Stimulated activated CD4-positive, alpha-beta T cell treated with anti-CD3 and anti-CD28 coated beads, Interleukin-1b, Interleukin-23, amount 100 ng/mL, for 1 hour (primary cell): ENCODE data around the gene GFOD2.
"Not testable (repeated sequence)": the region's sequence is repeated elsewhere in the genome, so short reads cannot be mapped to it uniquely, and the experiment has no call there.

Source experiments
- DNase-seq, 2 donors: peaks; one replicate each; pipeline ENCODE4 v3.0.0-alpha.2; 2020; ENCODE audit warnings: low read depth in 2 of 2

Gene GFOD2, protein sequence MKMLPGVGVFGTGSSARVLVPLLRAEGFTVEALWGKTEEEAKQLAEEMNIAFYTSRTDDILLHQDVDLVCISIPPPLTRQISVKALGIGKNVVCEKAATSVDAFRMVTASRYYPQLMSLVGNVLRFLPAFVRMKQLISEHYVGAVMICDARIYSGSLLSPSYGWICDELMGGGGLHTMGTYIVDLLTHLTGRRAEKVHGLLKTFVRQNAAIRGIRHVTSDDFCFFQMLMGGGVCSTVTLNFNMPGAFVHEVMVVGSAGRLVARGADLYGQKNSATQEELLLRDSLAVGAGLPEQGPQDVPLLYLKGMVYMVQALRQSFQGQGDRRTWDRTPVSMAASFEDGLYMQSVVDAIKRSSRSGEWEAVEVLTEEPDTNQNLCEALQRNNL

DNA sequence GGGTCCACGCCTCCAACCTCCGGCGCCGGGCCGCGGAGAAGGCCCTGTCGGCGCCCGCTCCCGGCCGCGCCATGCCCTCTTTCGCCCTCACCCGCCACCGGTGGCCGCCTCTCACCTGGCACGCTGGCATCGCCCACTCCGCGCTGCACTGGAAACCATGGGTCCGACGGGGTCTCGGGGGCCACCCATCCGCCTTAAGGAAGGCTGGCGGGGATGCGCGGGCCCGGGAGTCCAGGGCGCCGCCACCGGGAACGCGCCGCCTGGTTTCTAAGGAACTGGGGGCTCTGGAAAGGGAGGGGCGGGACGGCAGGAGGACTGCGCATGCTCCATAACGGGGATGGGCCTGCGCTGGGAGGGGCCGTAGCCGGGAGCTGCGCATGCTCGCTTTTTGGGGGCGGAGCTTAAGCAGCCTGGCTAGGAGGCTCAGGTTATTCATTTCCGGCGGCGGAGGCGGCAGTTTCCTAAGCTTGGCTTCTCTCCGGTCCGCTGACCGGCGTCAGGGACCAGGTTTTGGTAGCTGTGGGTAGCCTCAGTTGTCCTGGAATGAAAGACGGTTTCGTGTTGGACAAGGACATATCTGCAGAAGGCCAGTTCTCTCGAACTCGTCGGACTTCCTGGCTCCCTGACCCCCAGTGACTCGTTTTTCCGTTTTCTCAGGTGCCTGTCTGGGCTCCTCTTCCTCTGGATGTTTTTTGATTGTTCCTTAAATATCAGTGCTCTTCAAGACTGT is at the start of gene GFOD2:
TSS of gene GFOD2 (minus strand) at position 269 of the 730 bp plus-strand sequence. CDS start 33,601 bp downstream, outside the sequence.
- peak; percentile 96 to 99 for DNase-seq

DNA sequence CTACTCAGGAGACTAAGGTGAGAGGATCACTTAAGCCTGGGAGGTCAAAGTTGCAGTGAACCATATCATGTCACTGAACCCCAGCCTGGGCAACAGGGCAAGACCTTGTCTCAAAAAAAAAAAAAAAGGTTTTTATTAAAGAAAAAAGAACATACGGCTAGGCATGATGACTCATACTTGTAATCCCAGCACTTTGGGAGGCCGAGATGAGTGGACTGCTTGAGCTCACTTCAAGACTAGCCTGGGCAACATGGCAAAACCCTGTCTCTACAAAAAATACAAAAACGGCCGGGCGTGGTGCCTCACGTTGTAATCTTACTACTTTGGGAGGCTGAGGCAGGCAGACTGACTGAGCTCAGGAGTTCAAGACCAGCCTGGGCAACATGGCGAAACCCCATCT is 48.8 kb upstream of the GFOD2 start:
- DNase-seq, result no peak

DNA sequence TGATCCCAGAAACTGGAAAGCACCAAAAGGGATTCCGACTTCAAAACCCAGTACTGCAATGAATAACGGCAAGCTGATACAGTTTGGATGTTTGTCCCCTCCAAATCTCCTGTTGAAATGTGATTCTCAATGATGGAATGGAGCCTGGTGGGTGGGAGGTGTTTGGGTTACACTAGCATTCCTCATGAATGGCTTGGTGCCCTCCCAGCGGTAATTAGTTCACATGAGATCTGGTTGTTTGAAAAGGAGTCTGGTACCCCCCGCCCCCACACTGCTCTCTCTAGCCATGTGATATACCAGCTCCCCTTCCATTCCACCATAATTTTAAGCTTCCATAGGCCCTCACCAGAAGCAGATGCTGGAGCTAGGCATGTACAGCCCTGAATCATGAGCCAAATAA is 47.2 kb upstream of the GFOD2 start:
- no peak for DNase-seq

DNA sequence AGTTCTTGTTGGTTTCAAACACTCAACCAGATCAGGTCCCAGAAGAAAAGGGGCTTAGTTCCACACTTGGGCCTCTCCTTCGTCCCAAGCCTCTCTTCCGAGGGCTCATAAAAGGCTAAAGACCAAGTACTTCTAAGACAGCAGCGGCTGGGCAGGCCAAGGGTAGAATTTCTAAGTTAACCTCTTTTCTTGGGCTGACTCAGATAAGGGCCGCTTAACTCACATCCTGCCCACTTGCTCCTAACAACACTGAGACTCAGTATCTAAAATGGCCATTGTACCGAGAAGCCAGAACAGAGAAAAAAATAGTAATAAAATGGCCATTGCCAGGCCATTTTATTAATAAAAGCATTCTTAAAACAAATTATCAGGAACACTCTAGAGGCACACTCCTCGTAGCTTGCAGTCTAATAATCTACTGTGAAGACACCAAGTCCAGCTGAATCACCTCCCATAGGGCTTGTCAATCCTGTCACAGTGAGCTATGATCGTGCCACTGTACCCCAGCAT is 45.1 kb upstream of the GFOD2 start:
- DNase-seq, result no peak

DNA sequence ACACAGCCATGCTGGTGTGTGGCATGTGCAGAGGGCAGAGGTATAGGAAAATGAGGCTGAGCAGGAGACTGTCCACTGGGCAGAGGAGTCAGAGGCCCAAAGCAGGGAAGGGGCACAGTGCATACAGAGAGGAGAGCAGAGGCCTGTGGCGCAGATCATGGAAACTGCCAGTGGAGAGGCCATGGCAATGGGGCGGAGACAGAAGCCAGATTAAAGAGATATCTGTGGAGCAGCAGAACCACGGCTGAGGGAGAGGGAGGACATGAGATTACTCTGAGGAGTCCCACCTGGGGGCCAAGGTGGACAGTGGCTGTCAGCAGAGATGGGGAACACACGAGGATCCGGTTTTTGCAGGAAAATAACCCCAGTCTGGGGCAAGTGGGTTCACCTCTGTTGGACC is 44.0 kb upstream of the GFOD2 start:
- DNase-seq, result no peak

DNA sequence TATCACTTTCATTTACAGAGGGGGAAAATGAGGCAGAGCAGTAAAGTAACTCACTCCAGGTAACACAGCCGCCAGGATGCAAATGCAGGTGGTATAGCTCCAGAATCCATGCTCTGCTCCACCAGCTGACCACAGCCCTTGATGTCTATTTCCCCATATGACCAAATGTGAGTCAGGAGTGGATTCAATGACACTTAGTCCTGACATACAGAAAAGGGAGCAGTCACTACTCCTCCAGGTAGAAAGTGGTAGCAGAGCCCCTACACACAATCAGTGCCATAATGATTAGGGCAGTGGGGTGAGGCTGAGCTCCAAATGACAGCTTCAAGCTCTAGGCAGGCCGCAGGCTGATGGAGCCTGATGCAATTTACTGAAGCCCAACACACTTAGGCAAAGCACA is 43.3 kb upstream of the GFOD2 start:
- DNase-seq, result no peak

DNA sequence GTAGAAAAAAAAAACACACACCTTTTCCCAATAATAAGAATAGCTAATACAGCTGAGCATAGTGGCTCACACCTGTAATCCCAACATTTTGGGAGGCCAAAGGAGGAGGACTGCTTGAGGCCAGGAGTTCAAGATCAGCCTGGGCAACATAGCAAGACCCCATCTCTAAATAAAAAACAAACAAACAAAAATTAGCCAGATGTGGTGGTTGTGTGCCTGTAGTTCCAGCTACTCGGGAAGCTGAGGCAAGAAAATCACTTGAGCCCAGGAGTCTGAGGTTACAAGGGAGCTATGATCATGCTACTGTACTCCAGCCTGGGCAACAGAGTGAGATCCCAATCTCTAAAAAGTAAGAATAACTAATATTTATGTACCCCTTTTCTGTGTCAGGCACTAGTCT is 42.8 kb upstream of the GFOD2 start:
- DNase-seq, result no peak

DNA sequence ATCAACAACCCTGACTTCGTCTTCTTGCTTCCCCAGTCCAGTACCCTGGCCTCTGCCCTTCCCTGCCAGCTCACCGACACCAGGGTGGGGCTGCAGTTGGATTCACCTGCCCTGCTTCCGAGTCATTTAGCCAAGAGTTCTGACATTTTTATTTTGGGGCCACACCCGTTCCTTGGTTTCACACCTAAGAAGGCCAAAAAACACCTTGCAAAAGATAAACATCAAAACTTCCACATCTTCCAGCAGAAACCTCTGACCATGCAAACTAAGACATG is 41.8 kb upstream of the GFOD2 start:
- DNase-seq, result no peak

DNA sequence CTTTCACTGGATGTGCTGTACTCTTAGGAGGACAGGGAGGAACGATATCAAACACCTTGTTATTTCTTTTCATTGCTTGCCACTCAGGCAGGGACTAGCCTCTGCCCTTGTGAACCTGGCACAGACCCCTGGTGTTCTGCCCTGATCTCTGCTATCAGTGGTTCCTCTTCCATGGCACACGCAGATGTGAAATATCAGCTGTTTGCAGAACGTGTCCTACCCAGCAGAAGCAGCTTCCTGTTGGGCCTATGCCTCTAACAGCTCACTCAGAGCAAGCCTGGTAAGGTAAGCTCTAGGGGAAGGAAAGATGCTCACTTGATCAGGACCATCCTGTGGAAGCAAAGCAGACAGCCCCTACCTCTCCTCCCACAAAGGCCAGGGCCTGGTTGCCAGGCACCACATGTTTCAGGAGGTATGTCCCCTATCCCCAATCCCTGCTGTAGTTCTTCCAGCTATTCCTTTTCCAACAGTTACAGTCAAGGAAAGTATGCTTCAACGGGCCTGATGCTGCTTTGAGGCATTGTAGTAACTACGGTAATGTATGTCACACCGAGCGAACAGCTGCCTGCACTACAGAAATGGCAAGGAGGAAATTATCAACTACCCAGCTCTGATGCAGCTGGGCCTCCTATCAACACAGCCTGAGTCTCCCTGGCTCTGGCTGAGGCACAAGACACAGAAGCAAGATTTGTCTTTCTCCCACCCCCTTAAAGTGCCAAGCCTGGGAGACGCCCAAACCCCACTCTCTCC is 41.3 kb upstream of the GFOD2 start:
- no peak for DNase-seq

DNA sequence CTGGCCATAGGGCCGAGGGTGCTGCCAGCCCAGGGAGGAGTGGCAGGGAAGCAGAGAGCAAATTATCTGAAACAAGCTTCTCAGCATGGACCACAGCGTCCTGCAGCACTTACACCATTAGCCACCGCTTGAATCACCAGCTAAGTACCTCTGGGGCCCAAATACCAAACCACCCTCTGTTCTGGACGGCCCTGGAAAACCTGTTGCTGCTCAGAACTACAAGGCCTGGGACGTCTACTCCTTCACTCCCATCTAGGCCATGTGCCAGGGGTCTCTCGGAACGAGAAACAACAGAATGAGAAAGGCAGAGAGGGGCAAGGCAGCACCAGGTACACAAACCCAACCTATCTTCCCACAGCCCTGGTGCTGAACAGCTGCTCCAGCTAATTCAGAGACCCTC is 39.9 kb upstream of the GFOD2 start:
- no peak for DNase-seq

DNA sequence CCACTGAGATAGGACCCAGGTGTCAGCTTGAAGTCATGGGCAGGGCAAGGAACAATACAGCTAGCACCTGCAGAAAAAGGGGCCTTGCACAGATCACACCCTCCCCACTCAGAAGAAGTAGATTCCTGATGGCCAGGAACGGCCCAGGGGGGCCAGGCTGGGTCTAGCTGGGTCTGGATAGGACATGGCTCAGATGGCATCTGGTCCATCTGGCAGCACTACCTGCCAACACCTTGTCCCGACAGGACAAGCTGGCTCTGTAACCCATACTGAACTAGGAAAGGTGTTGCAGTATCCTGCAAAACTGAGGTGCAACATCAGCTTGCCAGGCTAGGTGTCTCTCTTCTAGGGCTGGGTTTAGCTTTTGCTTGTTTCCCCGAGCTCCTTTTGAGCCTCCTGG is 38.9 kb upstream of the GFOD2 start:
- no peak for DNase-seq

DNA sequence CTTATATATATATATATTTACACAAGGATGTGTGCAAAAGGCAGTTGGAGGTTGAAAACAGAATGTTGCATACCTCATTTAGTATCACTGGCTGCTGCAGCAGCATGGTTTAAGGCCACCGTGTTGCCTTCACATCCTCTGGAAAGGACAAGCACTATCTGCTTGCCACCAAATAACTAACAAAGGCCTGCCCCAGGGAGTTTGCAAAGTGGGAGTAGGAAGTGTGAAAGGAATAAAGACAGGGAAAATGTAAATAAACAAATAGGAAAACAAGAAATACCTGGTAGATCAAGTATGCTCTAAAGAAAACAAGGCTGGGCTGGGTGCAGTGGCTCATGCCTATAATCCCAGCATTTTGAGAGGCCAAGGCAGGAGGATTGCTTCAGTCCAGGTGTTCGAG is 33.5 kb upstream of the GFOD2 start:
- DNase-seq, result no peak

DNA sequence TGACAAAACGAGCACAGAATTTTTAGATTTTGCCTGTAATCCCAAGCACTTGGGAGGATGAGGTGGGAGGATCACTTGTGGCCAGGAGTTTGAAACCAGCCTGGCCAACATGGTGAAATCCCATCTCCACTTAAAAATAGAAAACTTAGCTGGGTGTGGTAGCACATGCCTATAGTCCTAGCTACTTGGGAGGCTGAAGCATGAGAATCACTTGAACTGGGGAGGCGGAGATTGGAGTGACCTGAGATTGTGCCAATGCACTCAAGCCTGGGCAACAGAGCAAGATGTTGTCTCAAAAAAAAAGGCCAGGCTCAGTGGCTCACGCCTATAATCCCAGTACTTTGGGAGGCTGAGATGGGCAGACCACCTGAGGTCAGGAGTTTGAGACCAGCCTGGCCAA is 32.2 kb upstream of the GFOD2 start:
- not testable (repeated sequence) for DNase-seq

DNA sequence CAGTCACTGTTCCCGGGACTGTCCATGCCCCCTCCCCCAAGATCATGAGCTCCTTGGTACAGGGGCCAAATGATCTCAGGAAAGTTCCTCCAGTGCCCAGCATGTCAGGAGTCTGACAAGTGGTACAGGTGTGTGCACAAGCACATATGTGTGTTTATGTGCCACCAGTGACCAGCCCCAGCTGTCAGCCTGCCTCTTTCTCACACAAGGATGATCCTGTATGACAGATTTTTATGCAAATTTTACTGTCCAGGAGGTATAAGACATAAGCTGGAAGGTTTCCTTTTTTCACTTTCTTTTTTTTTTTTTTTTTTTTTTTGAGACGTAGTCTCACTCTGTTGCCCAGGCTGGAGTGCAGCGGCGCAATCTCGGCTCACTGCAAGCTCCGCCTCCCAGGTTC is 31.4 kb upstream of the GFOD2 start:
- no peak for DNase-seq

DNA sequence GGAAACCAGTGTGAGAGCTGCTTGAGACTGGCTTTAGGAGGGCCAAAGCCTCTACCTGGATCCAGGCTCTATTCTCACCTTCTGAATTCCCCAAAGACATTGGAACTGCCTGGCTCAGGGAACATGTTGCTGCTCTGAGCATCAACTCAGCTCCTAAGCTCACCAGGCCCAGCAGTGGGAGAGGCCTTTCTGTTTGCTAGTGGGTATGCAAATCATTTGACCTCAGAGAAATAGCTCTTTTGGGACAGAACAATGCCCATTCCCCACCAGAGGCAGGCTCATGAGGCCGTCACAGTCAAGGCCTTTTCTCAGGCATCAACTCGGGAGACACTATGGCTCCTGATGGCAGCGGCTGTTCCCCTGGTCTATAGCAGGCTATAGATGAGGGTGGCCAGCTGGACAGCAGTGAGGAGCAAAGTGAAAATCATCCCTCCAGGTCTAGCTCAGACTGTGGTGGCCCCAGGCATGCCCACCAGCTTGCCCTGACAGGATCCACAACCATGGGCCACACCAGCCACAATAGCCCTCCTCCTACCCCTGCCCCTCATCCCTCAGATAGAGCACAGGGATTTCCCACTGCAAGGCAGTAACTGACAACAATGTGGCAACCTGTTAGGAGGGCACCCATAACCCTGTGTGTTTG is 30.4 kb upstream of the GFOD2 start:
- DNase-seq, result no peak

DNA sequence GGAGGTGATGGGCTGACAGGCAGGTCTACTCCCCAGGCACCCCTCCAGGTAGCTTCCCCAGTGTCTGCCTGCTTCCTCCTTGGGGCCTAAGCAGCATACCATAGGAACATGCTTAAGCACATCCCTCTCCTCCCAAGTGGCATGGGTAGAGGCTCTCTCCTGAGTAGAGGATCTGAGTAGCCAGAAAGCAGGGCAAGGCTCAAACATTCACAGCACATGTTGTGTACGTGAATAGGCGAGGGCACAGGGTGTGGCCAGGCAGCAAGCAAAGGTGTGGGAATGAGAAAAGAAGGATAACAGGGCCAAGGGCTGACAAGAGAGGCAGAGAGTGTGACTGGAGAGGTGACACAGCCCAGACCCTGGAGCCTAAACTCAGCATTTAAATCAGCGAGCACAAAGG is 29.7 kb upstream of the GFOD2 start:
- DNase-seq, result no peak

DNA sequence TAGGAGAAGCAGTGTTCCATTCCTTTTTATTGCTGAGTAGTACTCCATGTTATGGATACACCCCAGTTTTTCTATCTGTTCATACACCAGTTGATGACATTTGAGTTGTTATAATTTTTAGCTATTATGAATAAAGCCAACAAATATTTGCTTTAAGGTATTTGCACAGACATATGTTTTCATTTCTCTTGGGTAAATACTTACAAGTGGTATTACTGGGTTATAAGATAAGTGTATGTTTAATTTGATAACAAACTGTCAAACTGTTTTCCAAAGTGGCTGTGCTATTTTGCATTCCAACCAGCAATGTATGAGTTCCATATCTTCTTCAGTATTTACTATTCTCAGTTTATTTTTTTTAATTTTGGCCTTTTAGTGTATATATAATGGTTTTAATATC is 27.7 kb upstream of the GFOD2 start:
- DNase-seq, result no peak

DNA sequence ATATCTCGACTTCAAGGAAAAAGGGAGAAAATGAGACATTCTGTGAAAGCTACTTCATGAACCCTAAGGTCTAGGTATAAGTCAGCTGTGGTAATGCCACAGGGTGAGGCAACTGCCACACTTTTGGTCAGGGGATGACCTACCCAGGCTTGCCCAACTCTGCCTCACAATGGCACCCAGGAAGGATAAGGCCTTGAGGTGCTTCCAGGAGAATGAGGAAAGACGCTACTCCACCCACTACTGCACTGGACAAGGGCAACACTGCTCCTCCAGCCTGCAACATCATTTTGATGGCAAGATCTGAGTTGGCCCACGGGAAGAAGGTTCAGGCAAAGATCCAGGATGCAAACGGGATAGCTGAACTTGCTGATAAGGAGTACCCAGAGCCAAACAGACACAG is 22.0 kb upstream of the GFOD2 start:
- no peak for DNase-seq

DNA sequence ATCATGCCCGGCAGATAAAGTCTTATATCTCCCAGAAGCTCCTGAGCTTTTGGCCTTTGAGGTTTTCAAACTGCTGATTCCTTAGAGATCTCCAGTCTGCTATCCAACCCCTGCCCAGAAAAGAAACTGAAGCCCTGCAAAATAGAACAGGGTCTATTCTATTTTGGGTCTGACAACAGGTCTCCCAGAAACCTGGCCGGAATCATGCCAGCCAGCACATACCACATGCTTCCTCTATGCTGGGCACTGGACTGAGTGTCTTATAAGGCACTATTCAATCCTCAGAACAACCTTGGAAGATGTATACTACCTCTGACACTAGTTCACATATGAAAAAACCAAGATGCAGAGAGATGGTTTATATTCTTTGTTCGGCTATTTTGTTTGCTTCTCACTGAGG is 21.3 kb upstream of the GFOD2 start:
- DNase-seq, result no peak

DNA sequence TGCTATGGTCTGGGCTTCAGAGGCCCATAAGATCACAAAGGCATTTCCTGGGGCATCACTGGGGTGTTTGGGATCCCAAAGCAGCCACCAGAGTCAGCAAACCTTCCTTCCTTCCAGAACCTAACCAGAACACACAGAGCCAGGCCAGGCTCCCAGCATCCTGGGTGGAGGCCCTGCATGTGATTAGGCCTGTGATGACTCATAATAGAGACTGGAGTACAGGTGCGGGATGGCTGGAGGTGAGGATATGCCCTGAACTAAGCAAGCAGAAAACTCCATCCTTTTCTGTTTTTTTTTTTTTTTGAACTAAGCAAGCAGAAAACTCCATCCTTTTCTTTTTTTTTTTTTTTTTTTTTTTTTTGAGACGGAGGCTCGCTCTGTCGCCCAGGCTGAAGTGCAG is 17.7 kb upstream of the GFOD2 start:
- DNase-seq, result no peak

DNA sequence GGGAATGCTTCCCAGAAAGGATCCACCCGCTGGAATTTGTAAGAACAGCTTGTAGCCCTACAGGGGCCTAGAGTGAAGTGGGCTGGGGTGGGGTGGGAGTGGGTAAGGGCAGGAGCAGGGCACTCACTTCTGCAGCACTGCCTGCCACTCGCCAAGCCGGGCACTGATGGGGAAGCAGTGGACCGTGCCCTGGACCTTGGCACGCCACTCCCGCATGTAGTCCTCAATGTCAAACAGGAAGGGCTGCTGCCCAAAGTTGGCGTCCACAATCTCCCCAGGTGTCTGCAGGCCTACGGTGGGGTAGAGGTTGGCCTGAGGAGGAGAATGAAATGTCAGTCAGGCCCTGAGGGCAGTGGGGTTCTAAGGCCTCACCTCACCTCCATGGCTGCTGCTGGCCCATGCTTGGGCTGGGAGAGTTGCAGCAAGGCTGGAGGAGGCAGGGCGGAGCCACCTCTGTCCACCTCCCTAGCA is 15.7 kb upstream of the GFOD2 start:
- no peak for DNase-seq
